T-helper 17 cell (primary cell): ENCODE data around the gene WFDC10B. TPM values are rescaled to one million over a fixed set of nuclear protein-coding genes. Genes with fewer than 3 reads are reported as not detected.
"Not testable (repeated sequence)": the region's sequence is repeated elsewhere in the genome, so short reads cannot be mapped to it uniquely, and the experiment has no call there.

ENCODE experiments used
- ATAC-seq: fragments of 150-1000 bp; cut with Tn5 transposase; 2 replicates; pipeline ENCODE4 v1.10.0; 2021; ENCODE audit warnings: mild to moderate bottlenecking, moderate library complexity
- DNase-seq, 3 donors: peaks; one replicate each; pipeline versions ENCODE4 v3.0.0 to v3.0.0-alpha.2; 2020 to 2021
- H3K9me3 ChIP-seq: one replicate; pipeline ENCODE4 v1.7.0; 2013; ENCODE audit warnings: low read length, mild to moderate bottlenecking; ENCODE audit not compliant: control insufficient read depth, poor library complexity, severe bottlenecking
- H3K27ac Mint-ChIP-seq: one replicate; pipeline ENCODE4 v1.8.0; 2022; ENCODE audit warnings: mild to moderate bottlenecking, moderate library complexity, mixed read lengths
- H3K27me3 Mint-ChIP-seq: one replicate; pipeline ENCODE4 v1.8.0; 2022; ENCODE audit warnings: mixed read lengths
- H3K36me3 Mint-ChIP-seq: one replicate; pipeline ENCODE4 v1.8.0; 2022; ENCODE audit warnings: low read depth, mixed read lengths
- H3K4me1 Mint-ChIP-seq: one replicate; pipeline ENCODE4 v1.8.0; 2022; ENCODE audit warnings: mild to moderate bottlenecking, mixed read lengths
- H3K4me3 Mint-ChIP-seq: one replicate; pipeline ENCODE4 v1.8.0; 2022; ENCODE audit warnings: mild to moderate bottlenecking, moderate library complexity, mixed read lengths
- total RNA-seq, 4 donors: library from RNA in 2 of 4; stranded (reverse) in 2 of 4; gene quantifications; one replicate each; pipeline ENCODE4 v1.2.3 and lab custom pipeline; 2022 to 2026

WFDC10B gene
- total RNA-seq = not detected
- 0 reads per million in 2 donors for total RNA-seq (lab: John Stamatoyannopoulos, UW)

DNA sequence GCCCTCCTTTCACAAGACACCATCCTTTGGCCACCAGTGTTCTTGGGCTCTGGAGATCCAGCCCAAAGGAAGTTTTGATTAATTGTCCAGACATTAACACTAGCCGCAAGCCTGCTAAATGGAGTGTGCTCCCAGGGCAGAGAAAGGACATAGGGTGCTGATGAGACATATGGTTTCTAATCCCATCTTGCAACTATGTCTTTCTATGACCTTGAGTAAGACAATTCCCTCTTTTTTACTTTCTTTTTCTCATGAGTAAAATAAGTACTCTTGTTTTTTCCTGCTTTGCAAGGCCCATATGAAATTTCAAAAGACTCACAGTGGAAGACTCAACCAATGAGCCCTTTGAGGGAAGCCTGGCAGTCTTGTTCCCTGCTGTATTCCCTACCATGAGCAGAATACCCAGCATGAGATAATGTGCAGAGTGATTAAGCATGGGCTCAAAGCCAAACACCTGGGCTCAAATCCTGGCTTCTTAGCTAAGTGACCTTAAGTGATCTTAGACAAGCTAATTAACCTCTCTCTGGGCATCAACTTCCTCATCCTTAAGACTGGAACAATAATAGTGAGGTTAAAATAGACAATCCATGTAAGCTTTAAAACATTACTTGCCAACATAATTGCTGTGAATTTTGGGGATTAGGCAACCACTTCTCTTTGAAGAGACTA, at the start of gene WFDC10B:
Gene WFDC10B (minus strand): TSS at position 51 of the 669 bp plus-strand sequence. CDS start 19,027 bp downstream, outside the sequence.
- peaks cover 2% of the 10 kb centered on the region for H3K36me3 Mint-ChIP-seq
- no peaks in the 10 kb centered on the region for H3K4me1 Mint-ChIP-seq

DNA sequence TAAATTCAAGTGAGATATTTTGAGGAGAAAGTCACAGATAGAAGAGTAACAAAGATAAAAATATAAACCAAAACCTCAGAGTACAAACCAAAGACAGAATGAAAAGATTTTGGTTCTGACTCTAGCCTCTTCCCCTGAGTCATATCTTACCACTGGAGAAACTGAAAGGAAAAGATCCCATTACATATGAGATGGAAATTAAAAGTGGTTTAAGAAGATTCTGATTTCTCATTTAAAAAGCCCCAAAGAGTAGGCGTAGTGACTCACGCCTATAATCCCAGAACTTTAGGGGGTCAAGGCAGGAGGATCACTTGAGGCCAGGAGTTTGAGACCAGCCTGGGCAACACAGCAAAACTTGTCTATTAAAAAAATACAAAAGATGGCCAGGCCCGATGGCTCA, 47.9 kb upstream of the WFDC10B start:
- Mint-ChIP-seq H3K36me3 (no peaks in the 10 kb centered on the region), H3K4me3 (no peak overlapping the region), H3K4me1 (no peaks in the 10 kb centered on the region), H3K27ac (no peak overlapping the region), H3K27me3 (peaks cover 28% of the 10 kb centered on the region)
- no peaks in the 10 kb centered on the region for H3K9me3 ChIP-seq
- no peak for DNase-seq
- no peak for ATAC-seq

More for the DNA sequence above, at the start of gene WFDC10B:
- Mint-ChIP-seq H3K27ac (no peak within 1 kb of the TSS), H3K4me3 (no peak within 1 kb of the TSS), H3K27me3 (peaks cover 42% of the 10 kb centered on the region)
- no peaks in the 10 kb centered on the region for H3K9me3 ChIP-seq
- ATAC-seq (no peak), DNase-seq (no peak)

DNA sequence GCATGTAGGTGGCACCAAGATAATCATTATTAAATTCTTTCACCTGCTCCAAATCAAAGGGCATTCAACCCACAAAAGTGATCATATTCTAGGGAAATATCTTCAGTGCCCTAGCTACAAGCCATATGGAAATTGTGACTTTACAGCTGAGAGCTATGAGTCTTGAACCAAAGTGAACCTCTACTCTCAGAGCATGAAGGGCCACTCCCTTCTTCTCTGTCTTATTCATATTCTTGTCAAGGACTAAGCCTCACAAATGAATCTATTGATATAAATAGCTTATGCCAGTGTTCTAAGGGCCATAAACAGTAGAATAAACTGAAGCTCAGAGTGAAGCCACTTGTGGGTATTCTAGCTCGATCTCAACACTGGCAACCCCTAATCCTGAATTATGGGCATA, 46.9 kb upstream of the WFDC10B start:
- Mint-ChIP-seq H3K27ac (no peak overlapping the region), H3K27me3 (peaks cover 31% of the 10 kb centered on the region), H3K4me1 (no peaks in the 10 kb centered on the region), H3K36me3 (no peaks in the 10 kb centered on the region), H3K4me3 (no peak overlapping the region)
- DNase-seq (no peak), ATAC-seq (no peak)
- H3K9me3 ChIP-seq = no peaks in the 10 kb centered on the region

DNA sequence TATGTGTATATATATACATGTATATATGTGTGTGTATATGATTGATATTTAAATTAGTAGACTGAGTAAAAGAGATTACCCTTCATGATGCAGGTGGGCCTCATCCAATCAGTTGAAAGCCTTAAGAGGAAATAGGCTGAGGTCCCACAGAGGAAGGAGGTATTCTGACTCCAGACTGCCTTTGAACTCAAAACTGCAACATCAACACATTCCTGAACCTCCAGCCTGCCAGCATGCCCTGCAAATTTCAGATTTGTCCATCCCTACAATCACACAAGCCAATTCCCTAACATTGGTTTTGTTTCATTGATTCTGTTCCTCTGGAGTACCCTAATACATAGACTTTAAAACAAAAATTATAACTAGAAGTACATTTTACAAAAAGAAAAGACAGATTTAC, 40.2 kb upstream of the WFDC10B start:
- H3K4me3 Mint-ChIP-seq = no peak overlapping the region
- ATAC-seq (no peak), DNase-seq (no peak)
- no peak overlapping the region for H3K27ac Mint-ChIP-seq
- H3K9me3 ChIP-seq = peaks cover 3% of the 10 kb centered on the region
- H3K27me3 Mint-ChIP-seq = peaks cover 52% of the 10 kb centered on the region
- no peaks in the 10 kb centered on the region for H3K36me3 Mint-ChIP-seq
- H3K4me1 Mint-ChIP-seq = no peaks in the 10 kb centered on the region

DNA sequence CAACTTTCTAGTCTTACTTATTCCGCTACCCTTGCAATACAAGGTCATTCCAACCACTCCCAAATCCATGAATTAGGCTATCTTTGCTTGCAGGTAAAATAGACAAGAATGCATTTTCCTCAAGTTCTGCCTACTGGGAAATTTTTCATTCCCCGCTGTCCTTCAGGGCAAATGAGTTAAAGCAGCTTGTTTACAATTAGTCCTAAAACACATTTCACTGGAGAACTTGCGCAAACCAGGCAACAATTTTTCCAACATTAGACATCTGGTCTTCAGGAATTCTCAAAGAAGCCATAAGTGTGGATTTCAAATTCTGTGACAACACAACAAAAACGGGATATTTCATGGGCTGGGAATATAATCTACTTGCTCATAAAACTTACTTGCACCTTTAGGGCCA, 37.8 kb upstream of the WFDC10B start:
- Mint-ChIP-seq H3K4me3 (no peak overlapping the region), H3K27ac (no peak overlapping the region), H3K36me3 (no peaks in the 10 kb centered on the region), H3K4me1 (no peaks in the 10 kb centered on the region), H3K27me3 (peaks cover 38% of the 10 kb centered on the region)
- DNase-seq (no peak), ATAC-seq (no peak)
- peaks cover 3% of the 10 kb centered on the region for H3K9me3 ChIP-seq

DNA sequence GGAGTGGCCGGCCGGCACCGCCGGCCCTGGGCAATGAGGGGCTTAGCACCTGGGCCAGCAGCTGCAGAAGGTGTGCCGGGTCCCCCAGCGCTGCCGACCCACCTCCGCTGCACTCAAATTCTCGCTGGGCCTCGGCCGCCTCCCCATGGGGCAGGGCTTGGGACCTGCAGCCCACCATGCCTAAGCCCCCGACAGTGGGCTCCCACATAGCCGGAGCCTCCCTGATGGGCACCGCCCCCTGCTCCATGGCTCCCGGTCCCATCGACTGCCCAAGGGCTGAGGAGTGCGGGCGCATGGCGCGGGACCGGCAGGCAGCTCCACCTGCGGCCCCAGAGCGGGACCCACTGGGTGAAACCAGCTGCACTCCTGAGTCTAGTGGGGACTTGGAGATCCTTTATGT, 31.2 kb upstream of the WFDC10B start:
- Mint-ChIP-seq H3K36me3 (no peaks in the 10 kb centered on the region), H3K27ac (no peak overlapping the region), H3K27me3 (peaks cover 34% of the 10 kb centered on the region), H3K4me3 (no peak overlapping the region), H3K4me1 (no peaks in the 10 kb centered on the region)
- DNase-seq (no peak), ATAC-seq (no peak)
- peaks cover 5% of the 10 kb centered on the region for H3K9me3 ChIP-seq

DNA sequence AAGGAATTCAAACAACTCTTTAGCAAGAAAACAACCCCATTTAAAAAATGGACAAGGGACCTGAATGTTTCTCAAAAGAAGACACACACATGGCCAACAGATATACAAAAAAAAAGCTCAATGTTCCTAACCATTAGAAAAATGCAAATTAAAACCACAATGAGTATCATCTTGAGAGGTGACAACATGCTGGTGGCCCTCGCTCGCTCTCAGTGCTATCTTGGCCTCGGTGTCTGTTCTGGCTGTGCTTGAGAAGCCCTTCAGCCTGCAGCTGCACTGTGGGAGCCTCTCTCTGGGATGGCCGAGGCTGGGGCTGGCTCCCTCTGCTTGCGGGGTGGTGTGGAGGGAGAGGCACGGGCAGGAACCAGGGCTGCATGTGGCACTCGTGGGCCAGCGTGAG, 30.7 kb upstream of the WFDC10B start:
- Mint-ChIP-seq H3K4me3 (no peak overlapping the region), H3K27ac (no peak overlapping the region), H3K36me3 (no peaks in the 10 kb centered on the region), H3K4me1 (no peaks in the 10 kb centered on the region), H3K27me3 (peaks cover 31% of the 10 kb centered on the region)
- DNase-seq (no peak), ATAC-seq (no peak)
- H3K9me3 ChIP-seq = peaks cover 5% of the 10 kb centered on the region

DNA sequence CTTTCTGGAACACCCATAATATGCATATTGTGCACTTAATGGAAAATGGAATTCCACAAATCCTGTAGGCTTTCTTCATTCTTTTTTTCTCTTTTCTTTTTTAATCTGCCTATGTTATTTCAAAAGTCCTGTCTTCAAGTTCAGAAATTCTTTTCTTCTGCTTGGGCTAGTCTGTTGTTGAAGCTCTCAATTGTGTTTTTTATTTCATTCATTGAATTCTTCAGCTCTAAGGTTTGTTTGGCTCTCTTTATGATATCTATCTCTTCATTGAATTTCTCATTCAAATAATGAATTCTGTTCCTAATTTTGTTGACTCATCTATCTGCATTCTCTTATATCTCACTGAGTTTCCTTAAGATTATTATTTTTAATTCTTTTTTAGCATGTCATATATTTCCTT, 27.4 kb upstream of the WFDC10B start:
- Mint-ChIP-seq H3K4me3 (no peak overlapping the region), H3K4me1 (no peaks in the 10 kb centered on the region), H3K27ac (no peak overlapping the region), H3K36me3 (no peaks in the 10 kb centered on the region), H3K27me3 (peaks cover 17% of the 10 kb centered on the region)
- peaks cover 5% of the 10 kb centered on the region for H3K9me3 ChIP-seq
- no peak for DNase-seq
- ATAC-seq = no peak

DNA sequence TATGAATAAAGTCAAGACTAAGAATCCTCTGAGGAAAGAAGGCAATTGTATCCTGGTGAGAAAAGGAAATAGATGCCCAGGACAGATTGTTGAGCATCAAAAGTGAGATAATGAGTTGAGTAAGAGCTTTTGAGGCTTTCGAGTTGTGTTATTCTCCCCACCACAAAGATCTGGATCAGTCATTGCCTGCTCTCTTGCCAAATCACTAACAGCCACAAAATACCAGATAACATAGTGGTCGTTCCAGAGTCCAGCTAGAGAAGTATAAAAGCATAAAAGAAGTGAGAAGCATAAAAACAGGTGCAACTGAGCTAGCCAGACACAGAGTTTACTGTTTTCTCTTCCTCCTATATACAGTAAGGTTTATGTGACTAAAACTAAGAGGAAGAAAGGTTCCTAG, 22.2 kb upstream of the WFDC10B start:
- H3K4me1 Mint-ChIP-seq = peaks cover 2% of the 10 kb centered on the region
- H3K36me3 Mint-ChIP-seq = no peaks in the 10 kb centered on the region
- H3K27me3 Mint-ChIP-seq = peaks cover 47% of the 10 kb centered on the region
- no peak overlapping the region for H3K4me3 Mint-ChIP-seq
- no peak for DNase-seq
- no peak for ATAC-seq
- no peak overlapping the region for H3K27ac Mint-ChIP-seq
- H3K9me3 ChIP-seq = peaks cover 5% of the 10 kb centered on the region

DNA sequence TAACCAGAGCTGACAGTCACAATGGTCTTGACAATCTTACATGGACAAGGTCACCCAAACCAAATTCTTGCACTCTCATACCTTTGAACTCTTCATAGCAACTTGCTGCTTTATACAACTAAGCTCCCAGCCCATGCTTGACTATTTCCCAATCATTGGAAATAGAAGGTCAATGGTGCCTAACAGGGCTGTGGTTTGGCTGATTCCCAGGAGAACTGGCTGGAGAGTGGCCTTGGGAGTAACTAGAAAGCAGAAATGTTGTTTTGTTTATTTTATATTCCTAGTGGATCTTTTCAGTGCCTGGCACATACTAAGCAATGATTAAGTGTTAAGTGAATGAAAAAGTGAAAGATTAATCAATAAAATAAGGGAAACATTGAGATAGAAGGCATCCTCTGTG, 20.3 kb upstream of the WFDC10B start:
- ATAC-seq (no peak), DNase-seq (no peak)
- Mint-ChIP-seq H3K27me3 (peaks cover 48% of the 10 kb centered on the region), H3K4me1 (peaks cover 2% of the 10 kb centered on the region), H3K36me3 (no peaks in the 10 kb centered on the region), H3K27ac (no peak overlapping the region), H3K4me3 (no peak overlapping the region)
- H3K9me3 ChIP-seq = no peaks in the 10 kb centered on the region

DNA sequence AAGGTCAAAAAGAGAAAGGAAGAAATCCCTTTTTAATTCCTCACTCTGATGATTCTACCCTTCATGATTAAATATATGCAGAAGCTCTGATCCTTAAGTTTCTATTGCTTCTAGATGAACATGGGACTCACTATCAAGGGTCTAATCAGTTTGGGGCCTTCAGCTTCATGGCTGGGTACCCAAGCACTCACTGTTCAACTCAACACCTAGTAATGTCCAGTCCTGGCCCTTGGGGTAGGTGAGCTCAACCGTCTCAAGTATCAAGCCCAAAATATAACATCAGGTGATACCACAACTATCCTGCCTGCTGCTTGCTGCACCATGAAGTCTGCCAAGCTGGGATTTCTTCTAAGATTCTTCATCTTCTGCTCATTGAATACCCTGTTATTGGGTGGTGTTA, 17.2 kb upstream of the WFDC10B start, which contains the start of gene SPINT4:
Gene SPINT4 (plus strand): TSS at position 301 of the 400 bp plus-strand sequence. CDS start 21 bp downstream, at position 322.
- ATAC-seq = no peak
- no peak within 1 kb of the TSS for H3K27ac Mint-ChIP-seq
- no peak within 1 kb of the TSS for H3K4me3 Mint-ChIP-seq
- DNase-seq = no peak
- H3K9me3 ChIP-seq = no peaks in the 10 kb centered on the region
- H3K27me3 Mint-ChIP-seq = peaks cover 61% of the 10 kb centered on the region
- no peaks in the 10 kb centered on the region for H3K36me3 Mint-ChIP-seq
- H3K4me1 Mint-ChIP-seq = peaks cover 2% of the 10 kb centered on the region

DNA sequence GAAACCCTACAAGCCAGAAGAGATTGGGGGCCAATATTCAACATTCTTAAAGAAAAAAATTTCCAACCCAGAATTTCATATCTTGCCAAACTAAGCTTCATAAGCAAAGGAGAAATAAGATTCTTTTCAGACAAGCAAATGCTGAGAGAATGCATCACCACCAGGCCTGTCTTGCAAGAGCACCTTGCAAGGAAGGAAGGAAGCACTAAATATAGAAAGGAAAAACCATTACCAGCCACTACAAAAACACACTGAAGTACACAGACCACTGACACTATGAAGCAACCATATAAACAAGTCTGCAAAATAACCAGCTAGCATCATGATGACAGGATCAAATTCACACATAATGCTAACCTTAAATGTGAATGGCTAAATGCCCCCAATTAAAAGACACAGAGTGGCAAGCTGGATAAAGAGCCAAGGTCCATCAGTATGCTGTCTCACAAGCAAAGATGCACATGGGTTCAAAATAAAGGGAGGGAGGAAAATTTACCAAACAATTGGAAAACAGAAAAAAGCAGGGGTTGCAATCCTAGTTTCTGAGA, 11.4 kb upstream of the WFDC10B start:
- H3K4me3 Mint-ChIP-seq, ATAC-seq, DNase-seq, H3K27ac Mint-ChIP-seq, H3K4me1 Mint-ChIP-seq, H3K9me3 ChIP-seq, H3K36me3 Mint-ChIP-seq: not testable (repeated sequence)
- peaks cover 49% of the 10 kb centered on the region for H3K27me3 Mint-ChIP-seq

DNA sequence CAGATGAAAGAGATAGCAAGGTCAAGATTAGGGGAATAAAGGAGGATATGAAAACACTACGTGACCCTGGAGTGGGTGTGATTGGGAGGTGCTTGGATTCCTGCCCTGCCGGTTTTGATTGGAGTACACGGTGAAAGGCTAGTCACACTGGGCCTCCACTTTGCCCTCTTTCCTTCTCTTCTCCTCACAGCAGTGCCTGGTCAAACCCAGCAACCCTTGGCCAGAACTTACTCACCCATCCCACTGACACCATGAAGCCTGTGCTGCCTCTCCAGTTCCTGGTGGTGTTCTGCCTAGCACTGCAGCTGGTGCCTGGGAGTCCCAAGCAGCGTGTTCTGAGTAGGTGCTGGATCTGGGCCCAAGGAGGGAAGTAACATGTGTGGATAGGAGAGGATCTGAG, 2.9 kb downstream of the WFDC10B start, which contains the start of gene WFDC13:
Gene WFDC13 (plus strand): TSS at position 166 of the 400 bp plus-strand sequence. CDS start 86 bp downstream, at position 252.
- no peak for DNase-seq
- H3K4me1 Mint-ChIP-seq = no peaks in the 10 kb centered on the region
- H3K9me3 ChIP-seq = no peaks in the 10 kb centered on the region
- no peak within 1 kb of the TSS for H3K4me3 Mint-ChIP-seq
- no peak within 1 kb of the TSS for H3K27ac Mint-ChIP-seq
- no peak for ATAC-seq
- peaks cover 24% of the 10 kb centered on the region for H3K27me3 Mint-ChIP-seq
- no peaks in the 10 kb centered on the region for H3K36me3 Mint-ChIP-seq

DNA sequence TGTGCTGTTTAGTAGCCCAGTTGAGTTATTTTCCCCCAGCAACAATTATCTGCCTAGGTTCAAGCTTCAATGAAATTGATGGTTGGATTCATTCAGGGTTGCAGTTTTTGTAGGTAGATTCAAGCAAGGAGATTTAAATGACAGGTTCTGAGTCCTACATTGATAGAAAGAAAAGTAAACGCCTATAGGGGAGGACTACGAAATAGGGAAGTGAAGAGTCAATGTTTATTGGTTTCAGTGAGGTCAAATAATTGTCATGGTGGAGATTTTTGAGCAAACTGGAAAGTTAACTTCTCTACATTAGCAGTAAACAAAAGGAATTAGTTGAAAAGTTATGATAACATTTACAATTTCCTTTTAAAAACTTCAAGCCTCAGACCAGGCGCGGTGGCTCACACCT, 3.7 kb downstream of the WFDC10B start:
- H3K9me3 ChIP-seq = no peaks in the 10 kb centered on the region
- H3K4me1 Mint-ChIP-seq = no peaks in the 10 kb centered on the region
- no peaks in the 10 kb centered on the region for H3K36me3 Mint-ChIP-seq
- H3K27me3 Mint-ChIP-seq = peaks cover 16% of the 10 kb centered on the region
- ATAC-seq (no peak), DNase-seq (no peak)
- H3K4me3 Mint-ChIP-seq = no peak overlapping the region
- no peak overlapping the region for H3K27ac Mint-ChIP-seq
